Fibroblast of pulmonary artery (primary cell): ENCODE measurements around the gene HSD17B3.
A peak's percentile ranks its signal among the peaks of the same experiment; 100 is the strongest.
"Not testable (repeated sequence)": the region's sequence is repeated elsewhere in the genome, so short reads cannot be mapped to it uniquely, and the experiment has no call there.

Experiments used
- DNase-seq: peaks from one replicate; pipeline ENCODE4 v3.0.0-alpha.2; 2010; ENCODE audit warnings: low read depth
- H3K4me3 ChIP-seq: replicated peaks from 2 replicates; pipeline ENCODE4 v1.5.1; 2011; ENCODE audit warnings: low read depth, mild to moderate bottlenecking, control low read depth, low read length, moderate library complexity
- TF ChIP-seq, protein P1 (sequence below): IDR thresholded peaks from 2 replicates; pipeline ENCODE4 v1.5.1; 2011; ENCODE audit warnings: mild to moderate bottlenecking, control low read depth, low read length, inconsistent platforms; ENCODE audit errors: missing control alignments

Gene HSD17B3

DNA sequence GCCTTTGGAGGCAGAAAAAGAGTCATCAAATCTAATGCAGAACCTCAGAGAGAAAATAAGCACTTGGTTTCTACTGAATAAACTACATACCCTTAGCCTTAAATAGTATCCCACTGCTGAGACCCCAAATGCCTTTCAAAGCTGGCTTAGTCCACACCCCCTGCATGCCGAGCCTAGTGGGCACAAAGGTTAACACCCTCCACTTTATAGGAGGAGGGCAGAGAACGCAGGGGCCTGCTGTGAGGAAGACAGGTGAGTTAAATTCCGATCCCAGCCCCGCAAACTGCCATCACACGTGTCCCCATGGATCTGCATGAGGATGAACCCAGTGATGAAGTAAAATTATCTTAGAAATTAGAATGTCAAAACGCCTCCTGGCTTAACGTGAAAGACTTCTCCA is 19.5 kb upstream of the HSD17B3 start:
- no peak overlapping the region for H3K4me3 ChIP-seq
- TF ChIP-seq, protein P1, sequence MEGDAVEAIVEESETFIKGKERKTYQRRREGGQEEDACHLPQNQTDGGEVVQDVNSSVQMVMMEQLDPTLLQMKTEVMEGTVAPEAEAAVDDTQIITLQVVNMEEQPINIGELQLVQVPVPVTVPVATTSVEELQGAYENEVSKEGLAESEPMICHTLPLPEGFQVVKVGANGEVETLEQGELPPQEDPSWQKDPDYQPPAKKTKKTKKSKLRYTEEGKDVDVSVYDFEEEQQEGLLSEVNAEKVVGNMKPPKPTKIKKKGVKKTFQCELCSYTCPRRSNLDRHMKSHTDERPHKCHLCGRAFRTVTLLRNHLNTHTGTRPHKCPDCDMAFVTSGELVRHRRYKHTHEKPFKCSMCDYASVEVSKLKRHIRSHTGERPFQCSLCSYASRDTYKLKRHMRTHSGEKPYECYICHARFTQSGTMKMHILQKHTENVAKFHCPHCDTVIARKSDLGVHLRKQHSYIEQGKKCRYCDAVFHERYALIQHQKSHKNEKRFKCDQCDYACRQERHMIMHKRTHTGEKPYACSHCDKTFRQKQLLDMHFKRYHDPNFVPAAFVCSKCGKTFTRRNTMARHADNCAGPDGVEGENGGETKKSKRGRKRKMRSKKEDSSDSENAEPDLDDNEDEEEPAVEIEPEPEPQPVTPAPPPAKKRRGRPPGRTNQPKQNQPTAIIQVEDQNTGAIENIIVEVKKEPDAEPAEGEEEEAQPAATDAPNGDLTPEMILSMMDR: no peak
- no peak for DNase-seq

DNA sequence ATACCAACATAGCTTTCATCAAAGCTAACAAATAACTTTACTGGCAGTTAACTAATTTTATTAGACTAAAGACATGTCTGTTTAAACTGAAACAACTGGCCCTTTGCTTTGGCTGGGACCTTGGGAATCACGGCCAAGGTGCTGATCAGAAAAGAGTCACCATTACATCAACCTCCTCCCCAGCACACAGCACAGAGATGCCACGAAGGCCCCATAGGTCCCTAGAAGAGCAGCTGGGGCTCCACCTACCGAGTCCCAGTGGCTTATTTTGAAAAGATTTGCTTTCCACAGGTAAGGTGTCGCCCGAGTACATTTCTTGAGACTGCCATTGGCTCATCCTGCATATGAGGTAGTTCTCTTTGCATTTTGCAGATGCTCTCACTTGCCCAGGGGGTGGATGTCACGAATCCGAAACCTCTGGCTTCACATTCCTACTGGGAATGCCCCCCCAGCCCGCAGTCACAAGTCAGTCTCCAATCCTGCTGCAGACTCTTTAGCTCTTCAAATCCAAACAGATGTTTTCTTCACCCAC is 18.8 kb upstream of the HSD17B3 start:
- no peak overlapping the region for H3K4me3 ChIP-seq
- TF ChIP-seq, protein P1: no peak
- DNase-seq: no peak

DNA sequence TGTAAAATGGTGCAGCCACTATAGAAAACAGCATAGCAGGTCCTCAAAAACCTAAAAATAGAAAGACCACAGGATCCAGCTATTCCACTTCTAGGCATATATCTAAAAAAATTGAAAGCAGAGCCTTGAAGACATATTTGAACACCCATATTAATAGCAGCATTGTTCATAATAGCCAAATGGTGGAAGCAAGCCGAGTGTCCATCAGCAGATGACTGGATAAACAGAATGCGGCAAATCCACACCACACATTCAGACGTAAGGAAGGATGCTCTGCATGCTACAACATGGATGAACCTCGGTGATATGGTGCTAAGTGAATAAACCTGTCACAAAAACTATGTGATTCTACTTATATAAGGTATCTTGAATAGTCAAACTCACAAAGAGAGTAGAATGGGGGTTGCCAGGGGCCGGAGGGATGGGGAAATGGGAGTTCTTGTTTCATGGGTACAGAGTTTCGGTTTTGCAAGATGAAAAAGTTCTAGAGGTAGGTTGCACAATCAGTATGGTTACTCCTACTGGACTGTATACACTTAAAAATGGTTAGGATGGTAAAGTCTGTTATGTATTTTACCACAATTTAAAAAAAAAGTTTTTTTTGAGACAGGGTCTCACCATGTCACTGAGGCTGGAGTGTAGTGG is 17.1 kb upstream of the HSD17B3 start:
- no peak overlapping the region for H3K4me3 ChIP-seq
- DNase-seq: no peak
- TF ChIP-seq, protein P1: no peak

DNA sequence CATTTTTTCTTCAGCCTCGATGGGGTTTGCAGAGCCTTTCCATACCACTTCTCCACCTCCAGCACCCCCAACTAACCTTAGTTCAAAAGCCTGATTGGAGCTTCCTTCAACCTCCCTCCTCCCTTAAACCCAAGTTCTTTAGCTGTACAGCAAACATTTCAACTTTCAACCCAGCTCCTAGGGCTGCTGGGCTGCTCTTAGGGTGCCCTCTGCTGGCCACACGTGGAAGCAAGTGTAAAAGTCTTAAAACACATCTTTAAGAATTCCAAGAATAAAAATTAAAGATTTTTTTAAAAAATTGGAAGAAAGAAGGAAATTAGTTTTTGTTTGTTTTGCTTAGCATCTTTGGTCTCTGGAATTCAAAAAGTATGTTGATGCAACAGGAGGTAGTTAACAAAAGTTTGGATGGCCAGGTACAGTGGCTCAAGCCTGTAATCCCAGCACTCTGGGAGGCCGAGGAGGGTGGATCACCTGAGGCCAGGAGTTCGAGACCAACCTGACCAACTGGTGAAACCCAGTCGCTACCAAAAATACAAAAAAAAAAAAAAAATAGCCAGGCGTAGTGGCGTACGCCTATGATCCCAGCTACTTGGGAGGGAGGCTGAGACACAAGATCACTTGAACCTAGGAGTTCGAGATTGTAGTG is 15.5 kb upstream of the HSD17B3 start:
- TF ChIP-seq, protein P1: peak; percentile 93
- no peak overlapping the region for H3K4me3 ChIP-seq
- peak; percentile 78 for DNase-seq

DNA sequence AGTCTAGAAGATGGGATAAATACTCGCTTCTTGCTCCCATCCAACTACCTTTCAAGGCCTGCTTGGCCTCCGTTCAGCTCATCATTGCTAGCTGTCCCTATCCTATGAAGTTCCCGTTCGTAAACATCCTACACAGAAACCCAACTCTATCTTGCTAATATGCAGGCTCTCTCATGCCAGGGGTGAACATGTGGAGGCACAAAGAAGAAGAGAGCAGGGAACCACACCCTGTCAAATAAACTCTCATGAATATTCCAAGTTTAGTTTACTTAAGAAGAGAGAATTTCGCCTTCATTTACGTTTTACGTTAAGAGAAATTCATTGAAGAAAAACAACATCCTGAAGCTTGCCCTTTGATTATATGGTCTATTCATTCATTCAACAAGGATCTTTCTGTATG is 7.9 kb upstream of the HSD17B3 start:
- no peak for DNase-seq
- no peak overlapping the region for H3K4me3 ChIP-seq
- TF ChIP-seq, protein P1: no peak

DNA sequence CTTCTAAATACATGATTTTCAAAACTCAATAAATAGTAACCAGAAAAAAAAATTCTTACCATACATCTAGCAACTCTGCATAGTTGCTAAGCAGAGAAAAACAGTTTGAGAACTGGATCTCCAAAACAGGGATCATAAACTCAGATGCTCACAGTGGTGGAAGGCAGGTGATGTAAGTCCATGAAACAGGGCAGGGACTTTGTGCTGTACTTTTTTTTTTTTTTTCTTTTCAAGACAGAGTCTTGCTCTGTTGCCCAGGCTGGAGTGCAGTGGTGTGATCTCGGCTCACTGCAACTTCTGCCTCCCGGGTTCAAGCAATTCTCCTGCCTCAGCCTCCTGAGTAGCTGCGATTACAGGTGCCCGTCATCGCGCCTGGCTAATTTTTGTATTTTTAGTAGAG is 5.0 kb upstream of the HSD17B3 start:
- not testable (repeated sequence) for H3K4me3 ChIP-seq, DNase-seq

DNA sequence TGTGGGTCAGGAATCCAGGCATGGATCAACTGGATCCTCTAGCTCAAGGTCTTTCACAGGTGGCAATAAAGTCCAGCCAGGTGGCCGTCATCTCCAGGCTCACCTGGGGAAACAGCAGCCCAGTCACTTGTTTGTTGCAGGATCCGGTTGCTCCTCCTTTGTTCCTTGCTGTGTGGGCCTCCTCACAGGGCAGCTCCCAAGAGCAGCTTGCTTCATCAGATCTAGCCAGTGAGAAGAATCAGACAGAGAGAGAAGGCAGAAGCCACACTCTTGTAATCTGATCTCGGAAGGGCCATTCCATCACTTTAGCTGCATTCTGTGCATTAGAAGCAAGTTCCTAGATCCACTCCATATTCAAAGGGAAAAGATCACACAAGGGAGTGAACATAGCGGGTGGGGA is 3.2 kb upstream of the HSD17B3 start:
- DNase-seq: no peak
- no peak overlapping the region for H3K4me3 ChIP-seq
- TF ChIP-seq, protein P1: no peak
